Skeletal muscle satellite cell (primary cell): ENCODE data around the gene BMF.

Experiments
- H3K27me3 ChIP-seq: 2 replicates; pipeline ENCODE4 v1.7.0; 2013; ENCODE audit warnings: low read length; ENCODE audit not compliant: control insufficient read depth, insufficient read depth
- H3K36me3 ChIP-seq: 2 replicates; pipeline ENCODE4 v1.7.0; 2013; ENCODE audit warnings: mild to moderate bottlenecking, control low read depth, low read length; ENCODE audit not compliant: insufficient read depth
- H3K4me1 ChIP-seq: 2 replicates; pipeline ENCODE4 v1.7.0; 2013; ENCODE audit warnings: low read length; ENCODE audit not compliant: control insufficient read depth, insufficient read depth
- H3K4me2 ChIP-seq: 2 replicates; pipeline ENCODE4 v1.7.0; 2013; ENCODE audit warnings: mild to moderate bottlenecking, low read length
- H3K4me3 ChIP-seq: 2 replicates; pipeline ENCODE4 v1.7.0; 2013; ENCODE audit warnings: low read length
- H3K9ac ChIP-seq: 2 replicates; pipeline ENCODE4 v1.7.0; 2013; ENCODE audit warnings: mild to moderate bottlenecking, low read depth, low read length, moderate library complexity
- H3K9me3 ChIP-seq: replicated peaks from 2 replicates; pipeline ENCODE4 v1.7.0; 2013; ENCODE audit warnings: mild to moderate bottlenecking, control low read depth, low read length

Gene BMF

DNA sequence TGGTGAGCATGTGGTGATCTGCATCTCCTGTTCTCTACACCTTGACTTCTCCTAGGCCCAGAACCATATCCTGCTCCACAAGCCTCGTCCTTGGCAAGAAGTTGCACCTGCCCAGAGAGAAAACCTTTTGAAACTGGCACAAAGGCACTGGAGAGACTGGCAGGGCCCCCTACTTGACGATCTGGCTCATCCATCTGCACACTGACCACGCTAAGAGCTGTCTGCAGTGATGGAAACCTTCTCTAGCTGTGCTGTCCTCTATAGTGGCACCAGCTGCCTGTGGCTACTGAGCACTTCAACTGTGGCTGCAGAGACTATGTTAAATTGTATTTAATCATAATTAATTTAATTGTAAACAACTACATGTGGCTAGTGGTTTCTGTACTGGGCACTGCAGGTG is 43.5 kb downstream of the BMF start:
- Histone ChIP-seq H3K9me3 (no peaks in the 10 kb centered on the region), H3K9ac (no peak overlapping the region), H3K4me1 (peaks cover 47% of the 10 kb centered on the region), H3K4me3 (no peak overlapping the region), H3K4me2 (no peak overlapping the region), H3K27me3 (no peaks in the 10 kb centered on the region), H3K36me3 (no peaks in the 10 kb centered on the region)

- peak overlapping the region; percentile 48 for H3K9ac ChIP-seq
- no peaks in the 10 kb centered on the region for H3K36me3 ChIP-seq
- no peaks in the 10 kb centered on the region for H3K9me3 ChIP-seq
- no peaks in the 10 kb centered on the region for H3K27me3 ChIP-seq
- H3K4me2 ChIP-seq, result peak overlapping the region; percentile 45
- peaks cover 42% of the 10 kb centered on the region for H3K4me1 ChIP-seq
- H3K4me3 ChIP-seq, result no peak overlapping the region
Observed at GRCh38 chr15:40064231-40064894, 44.3 kb downstream of the BMF start.

GRCh38 chr15:40063563-40064011 is 45.1 kb downstream of the BMF start:
- H3K4me2 ChIP-seq, result peak overlapping the region; percentile 45
- no peaks in the 10 kb centered on the region for H3K9me3 ChIP-seq
- H3K4me1 ChIP-seq, result peaks cover 39% of the 10 kb centered on the region
- peak overlapping the region; percentile 0 for H3K4me3 ChIP-seq
- peak overlapping the region; percentile 48 for H3K9ac ChIP-seq
- H3K36me3 ChIP-seq, result no peaks in the 10 kb centered on the region
- no peaks in the 10 kb centered on the region for H3K27me3 ChIP-seq

GRCh38 chr15:40062816-40063562 is 45.7 kb downstream of the BMF start:
- Histone ChIP-seq H3K9me3 (no peaks in the 10 kb centered on the region), H3K9ac (peak overlapping the region; percentile 32), H3K4me1 (peaks cover 37% of the 10 kb centered on the region), H3K27me3 (no peaks in the 10 kb centered on the region), H3K4me3 (peak overlapping the region; percentile 0), H3K4me2 (peak overlapping the region; percentile 45), H3K36me3 (no peaks in the 10 kb centered on the region)

DNA sequence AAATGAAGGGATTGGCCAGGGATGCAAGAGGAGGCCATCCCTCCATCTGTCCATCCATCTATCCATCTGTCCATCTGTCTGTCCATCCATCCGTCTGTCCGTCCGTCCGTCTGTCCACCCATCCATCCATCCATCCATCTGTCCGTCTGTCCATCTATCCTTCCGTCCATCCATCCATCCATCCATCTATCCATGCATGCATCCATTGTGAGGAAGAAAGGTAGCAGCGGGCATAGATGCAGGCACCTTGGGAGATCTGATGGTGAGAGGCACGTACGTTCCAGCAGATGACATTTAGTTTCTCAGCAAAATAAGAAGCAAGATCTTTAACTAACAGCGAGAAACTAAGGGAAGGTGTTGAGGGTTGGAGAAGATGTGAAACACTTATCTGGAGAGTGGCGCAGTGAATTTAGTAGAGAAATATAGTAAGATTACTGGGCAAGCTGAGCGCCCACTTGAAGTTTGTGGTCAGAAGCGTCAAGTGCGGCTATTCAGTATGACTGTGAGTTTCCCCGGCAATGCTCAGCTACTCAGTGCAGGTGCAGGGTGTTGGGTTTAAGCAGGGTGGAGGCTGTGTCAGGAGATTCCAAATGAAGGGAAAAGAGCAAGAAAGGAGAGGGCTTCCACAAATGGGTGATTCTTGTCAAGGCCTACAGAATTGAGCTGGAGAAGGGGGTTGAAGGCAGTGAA is 47.3 kb downstream of the BMF start:
- Histone ChIP-seq H3K36me3 (no peaks in the 10 kb centered on the region), H3K4me1 (peaks cover 37% of the 10 kb centered on the region), H3K4me3 (no peak overlapping the region), H3K4me2 (no peak overlapping the region), H3K9me3 (no peaks in the 10 kb centered on the region), H3K27me3 (no peaks in the 10 kb centered on the region), H3K9ac (no peak overlapping the region)

DNA sequence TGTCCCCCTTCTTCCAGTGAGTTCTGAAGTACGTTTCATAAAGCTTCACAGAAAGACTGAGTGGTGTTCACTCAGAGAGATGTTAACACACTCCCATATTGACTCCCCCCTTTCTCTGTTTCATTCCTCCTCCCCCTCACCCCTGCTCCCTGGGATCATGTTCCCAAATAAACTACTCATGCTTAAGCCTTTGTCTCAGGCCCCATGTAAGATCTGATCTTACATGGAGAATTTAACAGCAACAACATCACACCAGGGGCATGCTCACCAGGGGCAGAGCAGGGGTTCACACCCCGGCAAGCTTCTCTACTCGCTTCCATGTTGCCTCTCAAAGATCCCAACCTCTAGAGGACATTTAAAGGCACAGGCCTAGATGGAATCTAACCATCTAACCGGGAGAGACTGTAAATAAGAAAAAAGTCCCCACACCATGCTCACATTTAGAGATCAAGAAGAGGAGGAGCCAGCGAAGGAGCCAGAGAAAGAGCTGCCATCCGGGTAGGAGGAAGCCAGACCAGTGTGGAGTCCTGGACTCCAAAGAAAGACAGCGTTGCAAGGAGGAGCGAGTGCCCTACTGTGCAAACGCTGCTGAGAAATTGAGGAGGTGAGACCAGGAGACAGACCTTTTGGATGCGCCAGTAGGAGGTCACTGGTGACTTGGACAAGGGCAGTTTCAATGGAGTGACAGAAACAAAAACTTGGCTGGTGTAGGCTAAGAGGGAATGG is 48.3 kb downstream of the BMF start:
- H3K36me3 ChIP-seq, result no peaks in the 10 kb centered on the region
- H3K9ac ChIP-seq, result no peak overlapping the region
- H3K4me1 ChIP-seq, result peaks cover 40% of the 10 kb centered on the region
- no peaks in the 10 kb centered on the region for H3K9me3 ChIP-seq
- H3K27me3 ChIP-seq, result no peaks in the 10 kb centered on the region
- H3K4me3 ChIP-seq, result no peak overlapping the region
- no peak overlapping the region for H3K4me2 ChIP-seq

- Histone ChIP-seq H3K9ac (no peak overlapping the region), H3K36me3 (no peaks in the 10 kb centered on the region), H3K9me3 (no peaks in the 10 kb centered on the region), H3K4me1 (peaks cover 42% of the 10 kb centered on the region), H3K4me3 (no peak overlapping the region), H3K4me2 (no peak overlapping the region), H3K27me3 (no peaks in the 10 kb centered on the region)
Observed at GRCh38 chr15:40059821-40060220, 48.9 kb downstream of the BMF start.

GRCh38 chr15:40058476-40059140 is 50.1 kb downstream of the BMF start:
- Histone ChIP-seq H3K4me2 (peak overlapping the region; percentile 9), H3K27me3 (no peaks in the 10 kb centered on the region), H3K9ac (peak overlapping the region; percentile 7), H3K9me3 (no peaks in the 10 kb centered on the region), H3K36me3 (no peaks in the 10 kb centered on the region), H3K4me3 (no peak overlapping the region), H3K4me1 (peaks cover 40% of the 10 kb centered on the region)

DNA sequence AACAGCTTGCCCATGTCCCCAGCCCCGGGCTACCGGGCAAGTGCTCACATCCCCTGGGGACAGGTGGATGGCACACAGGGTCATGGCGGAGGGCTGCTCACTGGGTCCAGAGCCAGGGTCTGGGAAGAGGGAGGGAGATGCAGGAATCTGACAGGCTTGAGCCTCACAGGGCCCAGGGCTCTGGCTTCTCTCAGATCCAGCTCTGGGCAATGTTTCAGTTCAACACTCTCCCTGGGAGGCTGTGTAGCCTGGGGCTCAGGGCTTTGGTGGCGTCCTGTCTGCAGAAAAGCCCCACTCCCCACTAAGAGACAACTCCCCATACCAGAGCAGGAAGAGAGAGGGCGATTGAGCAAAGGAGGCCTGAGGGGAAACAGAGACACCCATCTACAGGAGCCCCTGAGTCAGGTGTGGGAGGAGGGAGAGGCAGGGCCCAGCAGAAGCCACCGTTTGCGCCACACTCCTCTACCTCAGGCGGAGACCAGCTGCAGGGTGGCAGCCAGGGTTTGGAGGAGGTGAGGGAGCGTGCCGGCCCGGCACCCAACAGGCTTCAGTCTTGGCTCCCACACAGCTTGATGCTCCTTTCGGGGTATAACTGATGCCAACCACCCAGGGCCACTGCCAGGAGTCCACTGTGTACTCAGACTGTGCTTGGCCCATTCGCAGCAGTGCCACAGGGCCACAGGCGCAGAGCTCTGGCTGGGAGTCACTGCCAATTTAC is 52.9 kb downstream of the BMF start:
- no peaks in the 10 kb centered on the region for H3K9me3 ChIP-seq
- peaks cover 28% of the 10 kb centered on the region for H3K4me1 ChIP-seq
- no peaks in the 10 kb centered on the region for H3K27me3 ChIP-seq
- no peak overlapping the region for H3K9ac ChIP-seq
- H3K4me3 ChIP-seq, result no peak overlapping the region
- no peak overlapping the region for H3K4me2 ChIP-seq
- H3K36me3 ChIP-seq, result no peaks in the 10 kb centered on the region

DNA sequence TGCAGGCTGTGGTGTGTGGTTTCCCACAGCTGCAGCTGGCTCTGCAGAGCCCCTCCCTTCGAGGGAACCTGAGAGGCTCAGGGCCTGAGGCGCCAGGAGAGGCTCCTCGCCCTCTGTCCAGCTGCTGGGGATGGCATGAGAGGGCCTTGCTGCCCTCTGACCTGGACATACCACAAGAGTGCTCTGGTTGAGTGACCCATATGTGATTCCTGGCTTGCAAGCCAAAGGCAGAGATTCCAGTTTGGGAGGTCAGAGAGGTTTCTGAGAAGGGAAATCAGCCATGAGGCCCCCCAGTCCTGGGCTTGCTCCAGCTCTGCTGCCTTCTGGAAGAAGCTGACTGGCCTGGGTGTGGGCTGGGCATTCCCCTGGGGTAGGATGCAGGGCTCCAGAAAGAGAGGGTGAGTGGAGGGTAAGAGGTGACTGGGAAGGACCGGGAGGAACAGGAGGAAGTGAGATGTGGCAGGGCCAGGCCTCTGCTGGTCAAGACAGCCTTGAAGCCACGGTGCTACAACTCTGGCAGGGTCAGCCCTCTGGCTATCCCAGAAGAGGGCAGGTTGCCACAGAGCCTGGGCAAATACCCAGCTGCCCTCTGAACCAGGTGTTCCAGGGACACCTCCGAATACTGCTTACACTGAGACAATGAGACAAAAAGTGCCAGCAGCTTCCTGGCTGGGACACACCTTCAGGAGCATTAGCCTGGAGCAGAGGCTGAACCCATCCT is 53.7 kb downstream of the BMF start:
- H3K4me3 ChIP-seq, result no peak overlapping the region
- H3K4me1 ChIP-seq, result peaks cover 28% of the 10 kb centered on the region
- no peak overlapping the region for H3K9ac ChIP-seq
- H3K4me2 ChIP-seq, result no peak overlapping the region
- no peaks in the 10 kb centered on the region for H3K36me3 ChIP-seq
- H3K27me3 ChIP-seq, result no peaks in the 10 kb centered on the region
- H3K9me3 ChIP-seq, result no peaks in the 10 kb centered on the region
